Measurements from ENCODE around the gene IMPDH2.
"Not testable (repeated sequence)": the region's sequence is repeated elsewhere in the genome, so short reads cannot be mapped to it uniquely, and the experiment has no call there.

The IMPDH2 gene

DNA sequence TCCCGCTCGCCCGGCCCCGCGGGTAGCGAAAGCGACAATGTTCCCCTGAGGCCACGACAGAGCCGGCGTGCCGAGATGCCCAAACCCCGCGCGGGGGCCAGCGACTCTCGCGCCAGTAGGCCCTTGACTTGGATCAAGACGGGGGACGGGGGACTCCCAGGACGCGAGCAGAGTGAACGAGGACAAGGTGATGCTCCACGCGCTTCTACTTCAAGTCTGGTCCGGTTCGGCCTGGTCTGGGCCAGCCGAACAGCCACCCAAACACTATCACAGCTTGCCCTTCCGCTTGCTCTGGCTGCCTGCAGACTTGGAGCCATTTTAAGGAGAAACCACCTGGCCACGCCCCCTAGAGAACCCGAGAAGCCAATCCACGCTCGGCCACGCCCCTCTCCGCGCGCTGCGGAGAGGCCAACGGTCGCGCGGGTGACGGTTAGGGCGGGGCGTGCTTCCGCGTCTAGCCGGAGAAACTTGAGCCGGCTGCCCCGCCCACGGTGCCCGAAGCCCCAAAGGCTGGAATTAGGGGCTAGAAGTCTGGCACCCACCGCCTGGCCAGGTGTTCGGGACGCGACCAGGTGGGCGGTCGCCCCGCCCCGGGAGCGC is 7.9 kb downstream of the IMPDH2 start:
- peak; percentile 97 to 99 for DNase-seq

DNA sequence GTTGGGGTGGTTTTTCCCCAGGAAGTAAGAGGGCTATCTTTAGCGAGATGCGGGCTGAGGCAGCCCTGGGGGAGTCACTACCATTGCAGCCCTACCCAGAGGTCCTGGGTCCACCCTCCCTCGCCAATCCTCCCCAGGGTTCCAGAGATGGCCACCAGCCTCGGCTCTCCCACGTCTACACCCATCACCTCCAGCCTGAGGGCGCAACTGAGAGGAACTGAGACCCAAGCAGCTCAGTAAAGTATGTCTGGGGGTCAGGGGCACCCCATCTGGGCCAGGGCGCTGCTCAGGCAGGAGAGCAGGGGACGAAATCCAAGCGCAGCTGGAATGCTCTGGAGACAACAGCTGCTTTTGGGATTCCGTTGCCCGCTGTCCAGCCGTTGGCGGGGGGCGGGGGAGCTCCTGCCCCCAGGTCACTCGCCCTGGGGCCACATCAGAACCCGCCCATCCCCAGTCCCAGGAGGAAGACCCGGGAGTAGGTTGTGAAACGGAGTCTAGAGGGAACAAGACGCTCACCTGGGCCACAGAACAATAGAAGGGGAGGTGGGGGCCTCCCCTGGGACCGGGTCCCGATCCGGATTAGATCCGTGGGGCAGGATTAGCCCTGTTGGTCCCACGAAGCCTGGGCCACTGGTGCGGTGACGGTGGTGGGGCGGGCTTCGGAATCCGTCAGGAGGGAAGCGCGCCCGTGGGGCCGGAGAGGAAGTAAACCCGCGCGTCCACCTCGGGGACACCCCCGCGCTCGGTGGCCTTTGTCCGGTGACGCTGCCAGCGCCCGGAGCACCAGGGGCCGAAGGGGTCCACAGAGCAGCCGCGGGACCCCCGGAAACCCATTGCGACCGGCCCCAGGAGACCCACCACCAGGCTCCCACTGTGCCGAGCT is 8.6 kb downstream of the IMPDH2 start:
- DNase-seq: no peak

DNA sequence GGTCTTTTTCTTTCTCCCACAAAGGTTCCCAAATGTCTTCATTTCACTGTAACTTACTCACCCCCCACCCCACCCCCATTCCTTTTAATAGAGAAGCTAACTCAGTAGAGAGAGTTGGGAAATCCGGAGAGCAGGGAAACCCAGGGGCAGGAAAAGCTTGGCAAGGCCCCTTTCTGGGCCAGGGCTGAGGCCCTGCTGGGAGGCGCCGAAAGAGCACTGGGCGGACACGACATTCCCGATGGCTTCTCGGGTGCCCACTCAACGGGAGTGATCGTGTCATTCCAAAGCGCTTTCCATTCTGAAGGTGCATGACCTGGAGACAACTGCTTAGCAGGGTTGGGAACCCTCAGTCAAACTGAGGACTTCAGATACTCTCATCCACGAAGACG is 9.3 kb downstream of the IMPDH2 start:
- DNase-seq: no peak

DNA sequence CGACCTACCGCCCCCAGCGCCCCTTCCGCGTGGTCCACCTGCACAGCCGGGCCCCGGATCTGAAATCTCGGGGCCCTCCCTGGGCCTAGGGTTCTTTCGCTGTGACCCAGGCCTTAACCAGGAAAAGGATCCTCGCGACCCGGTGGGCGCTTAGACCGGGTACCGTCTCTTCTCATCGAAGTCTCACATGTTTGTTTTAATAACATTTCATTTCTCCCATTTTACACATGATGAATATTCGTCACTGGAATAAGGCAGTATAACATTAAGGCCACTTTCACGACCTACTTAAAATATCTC is 10.5 kb downstream of the IMPDH2 start:
- no peak for DNase-seq

DNA sequence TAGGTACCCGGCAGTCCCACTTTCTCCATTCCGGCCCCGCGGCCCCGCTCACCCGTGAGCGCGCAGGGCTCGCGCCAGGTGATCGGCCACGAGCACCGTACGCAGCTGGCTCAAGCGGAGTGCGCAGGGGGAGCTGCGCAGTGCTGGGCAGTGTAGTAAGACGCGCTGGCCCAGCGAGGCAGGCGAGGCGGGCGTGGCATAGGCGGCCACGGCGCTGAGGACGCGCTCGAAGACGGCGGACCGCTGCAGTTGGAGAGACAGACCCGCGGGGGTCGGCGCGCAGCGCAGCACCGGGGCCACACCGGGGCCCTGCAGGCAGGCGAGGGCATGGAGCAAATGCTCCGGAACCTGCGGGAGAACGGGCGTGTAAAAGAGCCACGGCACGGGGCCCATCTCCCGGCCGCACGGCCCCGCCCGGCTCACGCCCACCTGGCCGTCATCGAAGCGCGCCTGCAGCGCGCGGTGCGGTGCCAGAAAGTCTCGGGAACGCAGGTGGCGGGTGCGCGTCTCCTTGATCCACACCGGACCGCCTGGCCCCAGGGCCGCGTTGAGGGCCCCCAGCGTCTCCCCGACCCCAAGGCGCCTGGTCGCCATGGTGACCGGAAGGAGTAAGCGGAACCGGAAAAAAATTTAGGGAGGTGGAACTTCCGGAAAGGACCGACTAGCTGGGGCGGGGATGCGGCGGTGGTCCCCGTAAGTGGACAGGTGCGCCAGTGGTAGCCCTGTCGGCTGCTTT is 11.1 kb downstream of the IMPDH2 start, which contains the start of gene DALRD3:
DALRD3 (minus strand) TSS at position 610 of the 736 bp plus-strand sequence; CDS start at position 594, 16 bp downstream.
- DNase-seq: peak; percentile 39 to 54

DNA sequence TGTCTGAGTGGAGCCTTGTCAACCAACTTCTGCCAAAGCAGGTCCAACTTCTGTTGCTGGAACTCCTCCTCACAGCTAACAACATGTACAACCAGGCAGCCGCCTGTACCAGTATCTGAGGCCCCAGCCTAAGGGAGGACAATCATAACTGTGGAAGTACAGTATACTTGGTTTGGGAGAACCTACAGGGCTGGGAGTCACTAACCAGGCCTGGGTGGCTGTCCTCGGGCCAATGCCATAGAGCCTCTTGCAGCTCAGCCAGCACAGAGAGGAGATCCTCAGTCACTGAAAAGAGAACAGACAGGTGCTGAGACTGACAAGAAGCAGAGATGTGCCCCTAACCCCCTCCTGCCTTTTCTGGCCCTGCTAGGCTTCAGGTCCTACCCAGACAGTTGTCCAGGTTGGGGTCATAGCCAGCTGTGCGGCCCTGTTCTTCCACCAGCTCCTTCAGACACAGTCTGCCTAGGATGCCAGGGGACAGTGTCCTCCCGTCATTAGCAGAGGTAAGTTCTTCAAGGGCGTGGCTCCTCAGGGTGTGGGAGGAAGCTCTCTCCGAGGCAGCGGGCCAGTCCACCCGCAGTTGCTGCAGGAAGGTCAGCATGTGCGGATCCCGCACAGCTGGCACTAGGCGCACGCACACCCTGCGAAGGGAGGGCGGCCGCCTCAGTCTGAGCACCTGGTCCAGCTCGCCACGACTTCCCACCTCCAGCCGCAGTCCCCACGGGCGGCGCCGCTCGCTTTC is 11.8 kb downstream of the IMPDH2 start:
- DNase-seq: no peak

DNA sequence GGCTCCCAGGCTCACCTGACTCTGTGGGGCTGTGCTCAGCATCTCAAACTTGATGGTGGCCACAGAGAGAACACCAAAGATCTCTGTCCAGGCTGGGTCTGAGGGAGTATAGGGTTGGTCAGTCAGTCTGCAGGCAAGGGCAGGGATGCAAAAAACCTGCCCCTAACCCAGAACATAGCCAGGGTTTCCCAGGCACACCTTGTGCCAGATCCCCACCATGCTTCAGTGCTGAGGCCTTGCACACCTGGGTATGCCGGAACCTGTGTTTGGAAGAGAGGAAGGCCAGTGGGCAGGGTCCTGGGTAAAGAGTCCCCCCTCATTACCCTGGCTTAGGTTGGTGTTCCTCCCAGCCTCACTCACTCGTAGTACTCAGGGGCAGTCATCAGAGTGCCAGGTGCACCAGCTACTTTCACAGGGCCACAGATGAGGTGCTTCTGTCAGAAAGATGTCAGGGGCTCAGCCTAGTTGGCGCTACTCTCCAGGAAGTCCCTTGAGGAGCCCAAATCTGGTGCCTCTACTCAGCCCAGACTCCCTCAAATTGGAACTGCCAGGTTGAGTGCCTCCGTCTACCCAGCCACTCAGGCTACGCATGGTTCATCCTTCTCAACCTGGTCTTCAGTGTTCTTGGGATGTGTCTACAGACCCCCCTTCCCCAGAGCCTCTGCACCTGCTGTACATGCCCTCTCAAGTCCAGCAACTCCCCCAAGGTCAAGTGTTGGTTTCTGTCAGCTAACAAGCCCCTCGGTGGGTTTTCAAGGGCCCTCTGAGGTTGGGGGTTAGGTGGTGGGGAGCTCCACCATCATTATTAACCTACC is 12.6 kb downstream of the IMPDH2 start:
- DNase-seq: no peak

DNA sequence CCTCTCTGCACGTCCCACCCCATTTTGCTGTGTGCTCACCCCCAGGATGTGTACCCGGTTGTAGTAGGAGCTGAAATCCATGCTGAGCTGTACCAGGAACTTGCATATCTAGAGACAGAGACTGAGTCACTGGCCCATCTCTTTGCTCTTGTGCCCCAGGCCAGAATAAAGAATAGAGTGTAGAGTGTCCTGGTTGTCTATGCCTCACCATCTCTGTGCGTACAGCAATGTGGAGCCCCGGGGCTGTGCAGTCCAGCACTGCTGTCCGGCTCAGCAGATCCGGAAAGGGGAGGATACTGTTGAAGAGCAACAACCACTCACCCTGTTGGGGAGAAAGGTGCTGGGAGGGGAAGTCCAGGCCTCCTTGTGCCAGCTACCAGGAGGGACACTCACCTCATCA is 13.4 kb downstream of the IMPDH2 start:
- no peak for DNase-seq

DNA sequence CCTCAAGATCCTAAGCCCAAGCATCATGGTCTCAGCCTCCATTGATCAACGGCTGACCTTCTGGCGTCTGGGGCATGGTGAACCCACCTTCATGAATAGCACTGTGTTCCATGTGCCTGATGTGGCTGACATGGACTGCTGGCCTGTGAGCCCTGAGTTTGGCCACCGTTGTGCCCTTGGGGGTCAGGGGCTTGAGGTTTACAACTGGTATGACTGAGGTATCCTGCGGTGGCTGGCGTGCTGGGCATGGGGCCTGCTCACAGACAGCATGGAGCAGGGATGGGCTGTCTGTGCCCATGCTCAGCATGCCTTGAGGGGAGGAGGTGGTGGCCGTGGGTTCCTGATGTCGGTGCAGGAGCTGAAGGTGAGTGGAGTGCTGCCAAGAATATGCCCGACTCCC is 14.1 kb downstream of the IMPDH2 start:
- DNase-seq: no peak

DNA sequence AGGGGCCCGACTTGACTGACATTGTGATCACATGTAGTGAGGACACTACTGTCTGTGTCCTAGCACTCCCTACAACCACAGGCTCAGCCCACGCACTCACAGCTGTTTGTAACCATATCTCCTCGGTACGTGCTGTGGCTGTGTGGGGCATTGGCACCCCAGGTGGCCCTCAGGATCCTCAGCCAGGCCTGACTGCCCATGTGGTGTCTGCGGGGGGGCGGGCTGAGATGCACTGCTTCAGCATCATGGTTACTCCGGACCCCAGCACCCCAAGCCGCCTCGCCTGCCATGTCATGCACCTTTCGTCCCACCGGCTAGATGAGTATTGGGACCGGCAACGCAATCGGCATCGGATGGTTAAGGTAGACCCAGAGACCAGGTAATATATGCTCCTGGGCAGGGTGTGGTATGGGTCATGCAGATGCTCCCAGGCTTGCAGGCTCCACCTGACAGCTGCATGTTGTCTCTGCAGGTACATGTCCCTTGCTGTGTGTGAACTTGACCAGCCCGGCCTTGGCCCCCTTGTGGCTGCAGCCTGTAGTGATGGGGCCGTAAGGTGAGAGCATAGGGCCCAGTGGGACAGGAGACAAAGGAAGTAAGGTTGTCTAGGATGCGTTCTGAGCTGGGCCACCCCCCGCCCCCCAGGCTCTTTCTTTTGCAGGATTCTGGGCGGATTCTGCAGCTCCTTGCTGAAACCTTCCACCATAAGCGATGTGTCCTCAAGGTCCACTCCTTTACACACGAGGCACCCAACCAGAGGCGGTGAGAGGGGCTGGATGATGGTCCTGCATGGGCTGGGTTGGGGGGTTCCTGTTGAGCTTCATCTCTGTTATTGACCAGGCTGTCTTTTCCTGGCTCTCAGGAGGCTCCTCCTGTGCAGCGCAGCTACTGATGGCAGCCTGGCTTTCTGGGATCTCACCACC is 15.2 kb downstream of the IMPDH2 start:
- DNase-seq: peak in 1 of 2 experiments; percentile 38

DNA sequence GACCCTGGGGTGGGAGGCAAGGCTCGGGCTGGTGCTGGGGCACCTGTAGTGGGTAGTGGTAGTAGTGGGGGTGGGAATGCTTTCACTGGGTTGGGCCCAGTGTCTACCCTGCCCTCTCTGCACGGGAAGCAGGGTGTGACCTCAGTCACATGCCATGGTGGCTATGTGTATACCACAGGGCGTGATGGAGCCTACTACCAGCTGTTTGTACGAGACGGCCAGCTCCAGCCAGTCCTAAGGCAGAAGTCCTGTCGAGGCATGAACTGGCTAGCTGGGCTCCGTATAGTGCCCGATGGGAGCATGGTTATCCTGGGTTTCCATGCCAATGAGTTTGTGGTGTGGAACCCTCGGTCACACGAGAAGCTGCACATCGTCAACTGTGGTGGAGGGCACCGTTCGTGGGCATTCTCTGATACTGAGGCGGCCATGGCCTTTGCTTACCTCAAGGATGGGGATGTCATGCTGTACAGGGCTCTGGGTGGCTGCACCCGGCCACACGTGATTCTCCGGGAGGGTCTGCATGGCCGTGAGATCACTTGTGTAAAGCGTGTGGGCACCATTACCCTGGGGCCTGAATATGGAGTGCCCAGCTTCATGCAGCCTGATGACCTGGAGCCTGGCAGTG is 16.0 kb downstream of the IMPDH2 start:
- no peak for DNase-seq

DNA sequence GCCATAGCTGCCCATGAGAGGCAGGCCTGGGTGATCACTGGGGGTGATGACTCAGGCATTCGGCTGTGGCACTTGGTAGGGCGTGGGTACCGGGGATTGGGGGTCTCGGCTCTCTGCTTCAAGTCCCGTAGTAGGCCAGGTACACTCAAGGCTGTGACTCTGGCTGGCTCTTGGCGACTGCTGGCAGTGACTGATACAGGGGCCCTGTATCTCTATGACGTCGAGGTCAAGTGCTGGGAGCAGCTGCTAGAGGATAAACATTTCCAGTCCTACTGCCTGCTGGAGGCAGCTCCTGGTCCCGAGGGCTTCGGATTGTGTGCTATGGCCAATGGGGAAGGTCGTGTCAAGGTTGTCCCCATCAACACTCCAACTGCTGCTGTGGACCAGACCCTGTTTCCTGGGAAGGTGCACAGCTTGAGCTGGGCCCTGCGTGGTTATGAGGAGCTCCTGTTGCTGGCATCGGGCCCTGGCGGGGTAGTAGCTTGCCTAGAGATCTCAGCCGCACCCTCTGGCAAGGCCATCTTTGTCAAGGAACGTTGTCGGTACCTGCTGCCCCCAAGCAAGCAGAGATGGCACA is 16.7 kb downstream of the IMPDH2 start:
- DNase-seq: no peak

DNA sequence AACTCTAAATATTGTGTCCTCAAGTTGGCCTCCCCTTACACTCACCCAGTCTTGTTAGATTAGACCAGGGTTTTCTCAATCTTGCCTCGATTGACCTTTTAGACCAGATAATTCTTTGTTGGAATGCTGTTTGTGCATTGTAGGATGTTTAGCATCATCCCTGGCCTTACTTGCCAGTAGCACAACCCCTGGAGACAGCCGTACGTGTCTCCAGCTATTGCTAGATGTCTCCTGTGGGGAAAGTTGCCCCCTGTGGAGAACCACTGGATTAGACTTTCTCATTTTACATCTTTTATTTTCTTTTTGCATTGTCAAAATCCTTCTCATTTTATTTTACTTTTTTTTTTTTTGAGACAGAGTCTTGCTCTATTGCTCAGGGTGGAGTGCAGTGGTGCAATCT is 19.8 kb downstream of the IMPDH2 start:
- DNase-seq: no peak

DNA sequence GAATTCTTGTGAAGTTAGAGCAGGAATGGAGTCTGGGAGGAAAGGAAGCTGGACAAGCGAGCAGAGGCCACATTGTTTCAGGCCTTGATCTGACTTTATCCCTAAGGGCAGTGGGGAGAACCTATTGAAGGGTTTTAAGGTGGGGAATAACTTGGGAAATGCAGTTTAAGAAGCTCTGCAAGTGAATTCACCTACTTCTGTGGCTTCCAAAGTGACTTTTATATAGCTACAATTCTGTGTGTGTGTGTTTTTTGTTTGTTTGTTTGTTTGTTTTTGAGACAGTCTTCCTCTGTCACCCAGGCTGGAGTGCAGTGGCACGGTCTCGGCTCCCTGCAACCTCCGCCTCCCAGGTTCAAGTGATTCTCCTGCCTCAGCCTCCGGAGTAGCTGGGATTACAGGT is 20.6 kb downstream of the IMPDH2 start:
- not testable (repeated sequence) for DNase-seq

DNA sequence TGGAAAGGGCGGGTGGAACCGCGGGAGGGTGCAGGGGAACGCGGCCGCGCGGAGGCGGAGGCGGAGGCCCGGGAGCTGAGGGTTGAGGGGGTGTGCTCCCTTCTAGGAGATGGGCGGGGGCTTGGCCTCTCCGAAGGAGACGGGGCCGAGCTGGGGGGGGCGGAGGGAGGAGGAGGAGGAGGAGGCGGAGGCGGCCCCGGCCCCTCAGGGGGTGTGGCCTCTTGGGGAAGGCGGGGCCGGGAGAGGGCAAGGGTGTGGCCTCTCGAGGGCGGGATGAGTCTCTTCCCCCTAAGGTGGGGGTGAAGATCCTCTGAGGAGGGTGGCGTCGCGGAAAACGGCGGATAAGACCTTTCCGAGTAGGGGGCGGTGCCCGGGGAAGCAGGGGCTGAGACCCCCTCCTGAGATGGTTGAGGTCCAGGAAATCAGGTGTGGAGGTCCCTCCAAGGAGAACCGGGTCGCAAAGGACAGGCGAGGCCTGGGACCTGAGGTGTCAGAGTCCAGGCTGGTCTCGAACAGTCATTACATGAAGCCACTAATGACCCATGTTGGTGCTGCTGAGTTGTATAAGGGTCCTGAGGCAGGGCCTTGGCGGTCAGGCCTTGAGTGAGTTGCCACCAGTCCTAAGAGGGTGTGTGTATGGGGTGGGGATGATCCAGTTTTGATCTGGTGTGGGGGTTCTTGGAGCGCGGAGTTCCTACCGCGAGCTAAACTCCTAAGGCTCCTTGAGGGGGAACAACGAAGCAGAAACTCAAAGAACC is 21.2 kb downstream of the IMPDH2 start:
- DNase-seq: peak; percentile 87 to 93

DNA sequence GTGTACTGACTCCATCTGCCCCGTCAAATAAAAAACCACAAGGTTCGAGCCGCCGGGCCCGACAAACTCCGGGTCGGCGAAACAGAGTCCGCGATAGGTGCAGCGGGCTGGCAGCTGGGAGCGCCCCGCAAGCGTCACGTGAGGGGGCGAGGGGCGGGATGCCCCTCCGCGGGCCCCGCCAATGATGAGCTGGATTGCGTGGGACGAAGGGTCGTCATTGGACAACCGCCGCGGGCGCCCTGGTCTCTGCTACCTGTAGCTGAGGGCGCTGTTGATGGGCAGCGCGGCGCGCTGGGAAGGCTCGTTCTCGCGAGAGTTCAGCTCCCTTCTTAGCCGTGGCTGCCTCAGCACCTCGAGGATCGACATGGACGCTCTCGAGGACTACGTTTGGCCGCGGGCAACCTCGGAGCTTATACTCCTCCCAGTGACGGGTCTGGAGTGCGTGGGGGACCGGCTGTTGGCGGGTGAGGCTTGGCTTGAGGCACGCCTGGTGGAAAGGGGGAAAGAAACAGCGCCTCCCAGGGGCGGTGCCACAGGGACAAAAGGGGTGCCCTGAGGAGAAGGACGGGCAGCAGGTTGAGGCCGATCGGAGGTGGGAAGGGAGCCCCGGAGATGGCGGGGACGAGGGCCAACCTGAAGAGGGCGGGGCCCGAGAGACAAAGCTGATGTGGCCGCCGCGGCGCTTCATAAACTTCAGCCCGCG is 22.0 kb downstream of the IMPDH2 start, which contains the start of gene WDR6:
WDR6 (plus strand) TSS at position 324 of the 703 bp plus-strand sequence; CDS start at position 365, 41 bp downstream.
- peak; percentile 94 to 98 for DNase-seq

DNA sequence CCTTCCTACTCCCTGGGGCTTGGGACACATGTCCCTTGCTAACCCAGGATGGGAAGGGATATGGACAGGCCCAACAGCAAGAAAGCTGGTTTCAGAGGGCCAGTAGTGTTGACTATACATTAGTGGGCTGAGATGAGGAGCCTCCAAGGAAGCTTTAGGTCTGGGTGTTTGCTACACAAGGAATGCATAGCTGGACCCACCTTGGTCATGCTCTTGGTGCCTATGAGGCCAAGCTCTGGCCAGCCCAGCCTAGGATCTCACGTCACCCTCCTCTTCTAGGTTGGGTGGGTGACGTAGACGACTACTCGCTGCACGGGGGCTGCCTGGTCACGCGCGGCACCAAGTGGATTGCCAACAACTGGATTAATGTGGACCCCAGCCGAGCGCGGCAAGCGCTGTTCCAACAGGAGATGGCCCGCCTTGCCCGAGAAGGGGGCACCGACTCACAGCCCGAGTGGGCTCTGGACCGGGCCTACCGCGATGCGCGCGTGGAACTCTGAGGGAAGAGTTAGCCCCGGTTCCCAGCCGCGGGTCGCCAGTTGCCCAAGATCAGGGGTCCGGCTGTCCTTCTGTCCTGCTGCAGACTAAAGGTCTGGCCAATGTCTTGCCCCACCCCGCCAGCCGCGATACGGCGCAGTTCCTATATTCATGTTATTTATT is 22.7 kb downstream of the IMPDH2 start:
- no peak for DNase-seq

DNA sequence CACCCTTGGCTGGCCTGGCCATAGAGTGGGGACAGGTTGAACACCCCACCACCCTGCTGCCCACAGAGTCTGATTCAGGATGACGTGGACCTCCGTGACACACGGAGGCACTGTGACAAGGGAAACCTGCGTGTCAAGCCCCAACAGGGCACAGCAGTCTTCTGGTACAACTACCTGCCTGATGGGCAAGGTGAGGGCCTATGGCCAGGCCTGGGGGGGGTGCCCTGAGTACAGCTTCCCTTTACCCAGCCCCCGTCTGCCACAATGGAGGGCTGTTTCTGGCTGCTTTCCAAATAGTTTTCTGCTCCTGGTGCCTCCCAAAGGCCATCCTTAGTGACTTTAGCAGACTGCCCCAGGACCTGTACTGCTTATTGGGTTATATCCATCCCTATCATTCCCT is 23.2 kb downstream of the IMPDH2 start:
- DNase-seq: no peak

All from stimulated activated CD4-positive, alpha-beta T cell treated with anti-CD3 and anti-CD28 coated beads, Interleukin-4, amount 100 ng/mL, for 4 hours (primary cell).